Activated CD4-positive, alpha-beta T cell treated with anti-CD3 and anti-CD28 coated beads, Interleukin-2, amount 10 ng/mL, durations not matched to agents 7 days and 5 days (primary cell): ENCODE results near the gene LRRC41. TPM values are rescaled to one million over a fixed set of nuclear protein-coding genes. Genes with fewer than 3 reads are reported as not detected.
"Not testable (repeated sequence)": the region's sequence is repeated elsewhere in the genome, so short reads cannot be mapped to it uniquely, and the experiment has no call there.

Experiments used
- CTCF ChIA-PET: fragments of 350-600 bp; sonication (Branson Sonifier 250); formaldehyde crosslinking; loops from one replicate; lab custom pipeline; 2021; ENCODE audit warnings: antibody characterized with exemption; lab: Charles Lee
- POLR2A ChIA-PET: fragments of 350-600 bp; sonication (Branson Sonifier 250); formaldehyde crosslinking; loops from one replicate; lab custom pipeline; 2021; ENCODE audit warnings: antibody characterized with exemption; lab: Charles Lee
- DNase-seq: peaks from one replicate; pipeline ENCODE4 v3.0.0-alpha.2; 2020
- H3K27ac Mint-ChIP-seq: one replicate; pipeline ENCODE4 v1.8.0; 2021; ENCODE audit warnings: mild to moderate bottlenecking, moderate library complexity, mixed read lengths
- H3K27me3 Mint-ChIP-seq: one replicate; pipeline ENCODE4 v1.8.0; 2021; ENCODE audit warnings: mixed read lengths
- H3K36me3 Mint-ChIP-seq: one replicate; pipeline ENCODE4 v1.8.0; 2021; ENCODE audit warnings: low read depth, mixed read lengths
- H3K4me1 Mint-ChIP-seq: one replicate; pipeline ENCODE4 v1.8.0; 2021; ENCODE audit warnings: mixed read lengths
- H3K4me3 Mint-ChIP-seq: one replicate; pipeline ENCODE4 v1.8.0; 2021; ENCODE audit warnings: mild to moderate bottlenecking, moderate library complexity, mixed read lengths
- H3K9me3 Mint-ChIP-seq: one replicate; pipeline ENCODE4 v1.8.0; 2021; ENCODE audit warnings: mixed read lengths
- total RNA-seq, 2 experiments: library from RNA; stranded (reverse); gene quantifications; one replicate each; pipeline ENCODE4 v1.2.3, GENCODE V29; 2021

The LRRC41 gene
- total RNA-seq, 2 experiments from 2014 or later = 37.1 to 40.6 TPM

DNA sequence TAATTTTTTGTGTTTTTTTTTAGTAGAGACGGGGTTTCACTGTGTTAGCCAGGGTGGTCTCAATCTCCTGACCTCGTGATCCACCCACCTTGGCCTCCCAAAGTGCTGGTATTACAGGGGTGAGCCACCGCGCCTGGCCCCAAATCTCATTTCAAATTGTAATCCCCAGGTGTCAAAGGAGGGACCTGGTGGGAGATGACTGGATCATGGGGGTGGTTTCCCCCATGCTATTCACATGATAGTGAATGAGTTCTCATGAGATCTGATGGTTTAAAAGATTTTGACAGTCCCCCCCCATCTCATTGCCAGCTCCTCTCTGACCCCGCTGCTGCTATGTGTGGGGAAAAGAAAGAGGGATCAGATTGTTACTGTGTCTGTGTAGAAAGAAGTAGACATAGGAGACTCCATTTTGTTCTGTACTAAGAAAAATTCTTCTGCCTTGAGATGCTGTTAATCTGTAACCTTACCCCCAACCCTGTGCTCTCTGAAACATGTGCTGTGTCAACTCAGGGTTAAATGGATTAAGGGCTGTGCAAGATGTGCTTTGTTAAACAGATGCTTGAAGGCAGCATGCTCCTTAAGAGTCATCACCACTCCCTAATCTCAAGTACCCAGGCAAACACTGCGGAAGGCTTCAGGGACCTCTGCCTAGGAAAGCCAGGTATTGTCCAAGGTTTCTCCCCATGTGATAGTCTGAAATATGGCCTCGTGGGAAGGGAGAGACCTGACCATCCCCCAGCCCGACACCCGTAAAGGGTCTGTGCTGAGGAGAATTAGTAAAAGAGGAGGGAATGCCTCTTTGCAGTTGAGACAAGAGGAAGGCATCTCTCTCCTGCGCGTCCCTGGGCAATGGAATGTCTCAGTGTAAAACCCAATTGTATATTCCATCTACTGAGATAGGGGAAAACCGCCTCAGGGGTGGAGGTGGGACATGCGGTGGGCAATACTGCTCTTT lies 16.8 kb upstream of the LRRC41 start:
- H3K36me3 Mint-ChIP-seq, H3K27me3 Mint-ChIP-seq, H3K9me3 Mint-ChIP-seq, DNase-seq, H3K4me3 Mint-ChIP-seq, H3K4me1 Mint-ChIP-seq, POLR2A ChIA-PET, H3K27ac Mint-ChIP-seq: not testable (repeated sequence)
- CTCF ChIA-PET = interaction anchor here (0.6 kb wide), 1 partner anchor 127 kb away, joined by 3 read pairs; no protein-coding TSS in a partner anchor

DNA sequence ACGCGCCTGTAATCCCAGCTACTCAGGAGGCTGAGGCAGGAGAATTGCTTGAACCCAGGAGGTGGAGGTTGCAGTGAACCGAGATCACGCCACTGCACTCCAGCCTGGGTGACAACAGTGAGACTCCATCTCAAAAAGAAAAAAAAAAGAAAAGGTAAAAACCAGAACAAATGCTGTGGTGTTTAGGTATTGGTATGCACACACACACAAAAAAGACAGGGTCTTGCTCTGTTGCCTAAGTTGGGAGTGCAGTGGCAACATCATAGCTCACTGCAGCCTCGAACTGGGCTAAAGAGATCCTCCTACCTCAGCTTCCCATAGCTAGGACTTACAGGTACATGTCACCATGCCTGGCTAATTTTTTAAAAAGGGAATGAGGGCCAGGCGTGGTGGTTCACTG lies 15.9 kb upstream of the LRRC41 start:
- DNase-seq, H3K27me3 Mint-ChIP-seq, H3K9me3 Mint-ChIP-seq, H3K4me3 Mint-ChIP-seq, H3K4me1 Mint-ChIP-seq: not testable (repeated sequence)
- peak overlapping the region; percentile 46 for H3K27ac Mint-ChIP-seq
- ChIA-PET CTCF (interaction anchor here (0.6 kb wide), 1 partner anchor 126 kb away, joined by 3 read pairs; no protein-coding TSS in a partner anchor), POLR2A (interaction anchor here (0.7 kb wide), 1 partner anchor 27 kb away, joined by 3 read pairs; no protein-coding TSS in a partner anchor)
- peaks cover 13% of the 10 kb centered on the region for H3K36me3 Mint-ChIP-seq

DNA sequence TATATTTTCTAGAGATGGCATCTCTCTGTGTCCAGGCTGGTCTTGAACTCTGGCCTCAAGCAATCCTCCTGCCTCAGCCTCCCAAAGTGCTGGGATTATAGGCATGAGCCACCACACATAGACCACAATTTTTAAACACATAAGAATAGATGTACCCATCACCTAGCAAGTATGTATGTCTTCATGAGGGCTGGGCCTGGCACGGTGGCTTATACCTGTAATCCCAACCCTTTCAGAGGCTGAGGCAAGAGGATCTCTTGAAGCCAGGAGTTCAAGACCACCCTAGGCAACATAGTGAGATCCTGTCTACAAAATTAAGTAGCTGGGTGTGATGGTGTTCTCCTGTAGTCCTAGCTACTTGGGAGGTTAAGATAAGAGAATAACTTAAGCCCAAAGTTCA lies 13.9 kb upstream of the LRRC41 start:
- no peaks in the 10 kb centered on the region for H3K27me3 Mint-ChIP-seq
- CTCF ChIA-PET = interaction anchor here (0.6 to 1.1 kb wide), 3 partner anchors 10 to 74 kb away, joined by 3 to 6 read pairs (median 4); no protein-coding TSS in a partner anchor
- no peak for DNase-seq
- POLR2A ChIA-PET = no interaction called here
- H3K9me3 Mint-ChIP-seq = no peaks in the 10 kb centered on the region
- H3K4me3 Mint-ChIP-seq = no peak overlapping the region
- H3K27ac Mint-ChIP-seq = no peak overlapping the region
- H3K36me3 Mint-ChIP-seq = peaks cover 22% of the 10 kb centered on the region
- H3K4me1 Mint-ChIP-seq = no peaks in the 10 kb centered on the region

DNA sequence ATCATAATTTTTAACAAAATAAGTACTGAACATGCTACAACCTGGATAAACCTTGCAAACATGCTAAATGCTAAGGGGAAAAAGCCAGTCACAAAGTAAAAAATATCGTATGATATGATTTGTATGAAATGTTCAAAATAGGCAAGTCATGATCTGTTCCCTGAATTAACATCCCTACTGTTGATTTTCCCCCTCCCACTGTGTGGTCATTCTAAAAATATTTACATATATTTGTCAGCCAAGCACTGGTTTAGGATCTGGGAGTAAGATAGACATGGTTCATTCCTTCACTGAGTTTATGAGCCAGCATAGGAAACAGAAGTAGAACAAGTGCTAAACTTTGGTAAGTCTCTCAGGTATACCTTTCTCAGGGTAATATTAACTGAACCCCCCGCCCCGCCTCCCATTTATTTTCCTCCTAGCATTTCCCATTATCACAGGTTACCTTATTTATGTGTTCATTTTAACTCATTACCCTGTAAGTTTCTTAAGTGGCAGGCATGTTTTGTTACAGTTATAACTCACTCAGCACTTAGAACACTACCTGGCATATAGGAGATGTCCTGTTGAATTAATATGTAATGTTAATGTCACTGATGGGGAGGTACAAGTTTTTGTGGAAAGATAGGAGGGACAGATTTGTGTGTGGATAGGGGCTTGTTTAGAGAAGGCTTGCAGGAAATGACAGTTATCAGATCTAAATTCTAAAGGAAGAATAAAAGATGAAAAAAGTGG lies 12.4 kb upstream of the LRRC41 start:
- no peaks in the 10 kb centered on the region for H3K4me1 Mint-ChIP-seq
- peaks cover 27% of the 10 kb centered on the region for H3K36me3 Mint-ChIP-seq
- H3K9me3 Mint-ChIP-seq = no peaks in the 10 kb centered on the region
- H3K27me3 Mint-ChIP-seq = no peaks in the 10 kb centered on the region
- POLR2A ChIA-PET = no interaction called here
- no peak overlapping the region for H3K4me3 Mint-ChIP-seq
- H3K27ac Mint-ChIP-seq = peak overlapping the region; percentile 27
- CTCF ChIA-PET = interaction anchor here (0.7 kb wide), 1 partner anchor 352 kb away, joined by 4 read pairs; no protein-coding TSS in a partner anchor
- no peak for DNase-seq

- H3K36me3 Mint-ChIP-seq = peaks cover 38% of the 10 kb centered on the region
- CTCF ChIA-PET = no interaction called here
Observed at GRCh38 chr1:46310321-46310720, 6.9 kb upstream of the LRRC41 start.

DNA sequence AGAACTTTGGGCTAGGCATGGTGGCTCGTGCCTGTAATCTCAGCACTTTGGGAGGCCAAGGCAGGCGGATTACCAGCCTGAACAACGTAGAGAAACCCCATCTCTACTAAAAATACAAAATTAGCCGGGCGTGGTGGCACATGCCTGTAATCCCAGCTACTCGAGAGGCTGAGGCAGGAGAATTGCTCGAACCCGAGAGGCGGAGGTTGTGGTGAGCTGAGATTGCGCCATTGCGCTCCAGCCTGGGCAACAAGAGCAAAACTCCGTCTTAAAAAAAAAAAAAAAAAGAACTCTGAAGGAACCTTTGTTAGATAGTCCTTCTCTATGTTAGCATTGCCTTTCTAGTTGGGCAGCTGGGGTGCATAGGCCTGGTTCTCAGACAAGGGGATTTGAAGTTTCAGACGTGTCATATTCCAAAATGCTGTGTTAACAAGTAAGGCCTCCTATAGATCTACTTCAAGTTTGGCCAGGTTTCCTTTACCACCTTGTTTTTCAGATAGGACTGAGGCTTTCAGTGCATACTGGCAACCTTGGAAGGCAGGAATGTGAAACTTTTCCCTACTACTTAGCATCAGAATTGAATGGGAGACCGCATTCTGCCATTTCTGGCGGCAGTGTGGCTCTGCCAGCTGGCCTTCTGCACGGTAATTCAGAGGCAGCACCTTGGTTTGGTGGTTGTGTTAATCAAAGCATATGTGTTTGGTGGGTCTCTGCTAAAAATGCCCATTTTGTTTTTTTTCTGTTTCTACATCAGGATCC lies 6.2 kb upstream of the LRRC41 start:
- DNase-seq = no peak
- Mint-ChIP-seq H3K4me3 (no peak overlapping the region), H3K36me3 (peaks cover 34% of the 10 kb centered on the region), H3K4me1 (peaks cover 33% of the 10 kb centered on the region), H3K27me3 (no peaks in the 10 kb centered on the region), H3K27ac (no peak overlapping the region), H3K9me3 (no peaks in the 10 kb centered on the region)
- ChIA-PET CTCF (interaction anchor here (1.7 kb wide), 1 partner anchor 45 kb away, joined by 5 read pairs; no protein-coding TSS in a partner anchor), POLR2A (no interaction called here)

More at GRCh38 chr1:46310321-46310720, 6.9 kb upstream of the LRRC41 start:
- Mint-ChIP-seq H3K4me1 (peaks cover 28% of the 10 kb centered on the region), H3K27ac (no peak overlapping the region), H3K9me3 (no peaks in the 10 kb centered on the region), H3K27me3 (no peaks in the 10 kb centered on the region), H3K4me3 (no peak overlapping the region)
- POLR2A ChIA-PET = no interaction called here
- no peak for DNase-seq

DNA sequence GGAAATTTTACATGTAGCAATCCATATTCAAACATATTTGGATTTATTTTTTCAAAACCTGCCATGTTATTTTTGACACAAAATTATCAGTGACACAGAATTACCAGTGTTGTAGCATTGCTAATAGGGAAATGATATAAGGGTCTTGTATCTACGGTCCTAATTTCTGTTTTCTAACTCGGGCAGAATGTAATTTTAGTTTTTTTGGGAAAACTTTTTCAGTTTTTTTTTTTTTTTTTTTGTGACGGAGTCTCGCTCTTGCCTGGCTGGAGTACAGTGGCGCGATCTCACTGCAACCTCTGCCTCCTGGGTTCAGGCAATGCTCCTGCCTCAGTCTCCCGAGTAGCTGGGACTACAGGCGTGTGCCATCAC lies 2.7 kb upstream of the LRRC41 start:
- CTCF ChIA-PET = no interaction called here
- Mint-ChIP-seq H3K4me3 (peak overlapping the region; percentile 17), H3K4me1 (peaks cover 41% of the 10 kb centered on the region), H3K9me3 (no peaks in the 10 kb centered on the region), H3K27ac (no peak overlapping the region), H3K36me3 (peaks cover 28% of the 10 kb centered on the region), H3K27me3 (no peaks in the 10 kb centered on the region)
- no peak for DNase-seq
- POLR2A ChIA-PET = no interaction called here

DNA sequence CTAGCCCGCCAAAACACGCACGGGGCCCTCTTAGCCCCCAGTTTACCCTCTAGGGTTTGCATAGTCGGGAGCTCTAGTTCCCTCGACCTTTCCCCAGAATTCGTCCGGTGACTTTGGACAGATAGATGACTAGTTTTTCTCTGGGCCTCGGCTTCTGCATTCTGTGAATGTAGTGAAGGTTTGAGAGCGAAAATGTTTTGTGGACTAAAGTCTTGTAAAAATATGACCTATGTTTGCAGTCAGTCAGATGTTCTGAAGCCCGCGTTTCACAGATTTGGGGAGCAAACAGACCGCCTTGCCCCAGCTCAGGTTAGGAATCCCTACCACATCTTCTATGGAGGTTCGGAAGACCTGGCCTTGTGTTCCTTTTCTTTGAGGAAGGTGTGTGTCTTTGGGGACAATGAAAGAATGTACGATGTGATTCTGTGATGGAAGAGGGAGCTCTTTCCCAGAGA lies 483 bp upstream of the LRRC41 start:
- CTCF ChIA-PET = interaction anchor here (0.6 to 2.2 kb wide), 12 partner anchors 10 to 759 kb away, joined by 3 to 7 read pairs (median 4); partner anchors contain the start of gene NSUN4
- Mint-ChIP-seq H3K4me3 (peak overlapping the region; percentile 97), H3K4me1 (peaks cover 50% of the 10 kb centered on the region), H3K9me3 (no peaks in the 10 kb centered on the region), H3K36me3 (peaks cover 14% of the 10 kb centered on the region), H3K27me3 (no peaks in the 10 kb centered on the region), H3K27ac (peak overlapping the region; percentile 99)
- POLR2A ChIA-PET = interaction anchor here (0.5 to 0.6 kb wide), 2 partner anchors 16 to 37 kb away, joined by 3 to 7 read pairs; partner anchors contain the start of gene NSUN4
- DNase-seq = no peak

GRCh38 chr1:46302641-46303037 lies 777 bp downstream of the LRRC41 start:
- Mint-ChIP-seq H3K4me1 (peaks cover 38% of the 10 kb centered on the region), H3K27me3 (no peaks in the 10 kb centered on the region), H3K36me3 (peaks cover 13% of the 10 kb centered on the region), H3K4me3 (peak overlapping the region; percentile 97), H3K9me3 (no peaks in the 10 kb centered on the region), H3K27ac (peak overlapping the region; percentile 99)
- POLR2A ChIA-PET = interaction anchor here (0.6 kb wide), 2 partner anchors 15 to 38 kb away, joined by 6 to 9 read pairs; partner anchors contain the start of gene NSUN4
- CTCF ChIA-PET = interaction anchor here (0.6 to 2.2 kb wide), 8 partner anchors 9 to 56 kb away, joined by 3 to 7 read pairs (median 4); partner anchors contain the start of gene NSUN4
- peak; percentile 29 for DNase-seq

DNA sequence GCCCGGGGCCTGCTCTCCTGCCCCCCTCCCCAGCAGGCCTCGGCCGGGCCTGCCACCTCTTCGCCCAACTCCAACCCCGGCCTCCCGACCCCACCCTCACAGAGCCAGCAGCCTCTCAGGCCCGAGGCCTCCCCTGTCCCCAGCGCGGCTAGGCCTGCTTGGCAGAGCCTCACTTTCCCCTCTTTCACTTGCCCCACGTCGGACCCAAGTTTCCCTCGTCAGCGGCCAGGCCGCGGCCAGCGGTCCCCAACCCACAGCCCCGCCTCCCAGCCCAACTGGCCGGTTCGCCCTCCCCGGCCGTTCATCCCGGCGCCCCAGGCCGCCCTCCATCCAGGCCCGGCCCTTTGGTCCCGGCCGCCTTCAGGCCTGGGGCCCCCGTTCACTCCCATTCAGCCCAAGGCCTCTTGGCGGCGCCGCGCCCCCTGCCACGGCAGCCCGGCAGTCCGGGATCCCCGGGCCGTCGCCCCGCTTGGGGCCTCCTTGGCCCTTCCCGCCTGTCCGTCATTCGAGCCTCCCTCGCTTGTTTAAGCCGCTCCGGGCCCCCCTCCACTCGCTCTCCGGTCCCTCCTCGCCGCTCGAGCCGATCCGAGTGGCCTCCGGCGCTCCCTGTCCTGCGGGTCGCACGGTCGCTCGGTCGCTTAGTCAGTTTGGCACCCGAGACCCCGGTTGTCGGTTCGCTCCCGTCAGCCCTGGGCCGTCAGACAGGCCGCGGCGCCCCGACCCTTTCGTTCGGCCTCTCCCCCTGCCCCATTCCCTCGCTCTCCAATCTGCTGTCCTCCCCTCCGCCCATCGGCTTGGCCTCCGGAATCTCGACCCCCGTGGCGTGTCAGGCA lies 1.4 kb downstream of the LRRC41 start:
- ChIA-PET POLR2A (no interaction called here), CTCF (interaction anchor here (1.0 to 2.0 kb wide), 3 partner anchors 8 to 38 kb away, joined by 3 to 6 read pairs (median 4); partner anchors contain the start of gene NSUN4)
- Mint-ChIP-seq H3K9me3 (no peaks in the 10 kb centered on the region), H3K27ac (peak overlapping the region; percentile 99), H3K4me1 (peaks cover 33% of the 10 kb centered on the region), H3K4me3 (peak overlapping the region; percentile 97), H3K36me3 (peaks cover 18% of the 10 kb centered on the region), H3K27me3 (no peaks in the 10 kb centered on the region)
- DNase-seq = peak; percentile 46

DNA sequence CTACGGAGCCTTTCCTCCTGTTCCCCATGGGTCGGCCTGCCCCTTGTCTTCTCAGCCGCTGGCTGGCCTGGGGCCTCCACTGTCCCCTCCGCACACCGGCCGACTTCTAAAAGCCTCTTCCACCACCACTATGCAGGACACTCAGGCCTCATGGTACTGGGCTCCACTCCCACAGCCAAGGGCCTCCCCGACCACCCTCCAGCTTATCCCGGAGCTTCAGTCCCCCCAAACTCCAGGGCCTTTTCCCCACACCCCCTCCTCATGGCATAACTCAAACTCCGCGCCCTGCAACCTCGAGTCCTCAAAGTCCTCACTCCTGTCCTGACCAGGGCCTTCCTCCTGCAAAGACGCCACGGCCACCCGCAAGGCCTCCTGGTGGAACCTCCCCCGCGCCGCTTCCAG lies 2.0 kb downstream of the LRRC41 start:
- peaks cover 23% of the 10 kb centered on the region for H3K36me3 Mint-ChIP-seq
- no peaks in the 10 kb centered on the region for H3K27me3 Mint-ChIP-seq
- no peak for DNase-seq
- H3K4me1 Mint-ChIP-seq = peaks cover 30% of the 10 kb centered on the region
- H3K27ac Mint-ChIP-seq = peak overlapping the region; percentile 99
- ChIA-PET POLR2A (no interaction called here), CTCF (interaction anchor here (1.0 to 2.0 kb wide), 3 partner anchors 14 to 46 kb away, joined by 3 to 6 read pairs (median 3); partner anchors contain the start of gene NSUN4)
- H3K4me3 Mint-ChIP-seq = peak overlapping the region; percentile 97
- no peaks in the 10 kb centered on the region for H3K9me3 Mint-ChIP-seq
